IMR-90 (cell line): ENCODE results near the gene CMTM8. TPM values are rescaled to one million over a fixed set of nuclear protein-coding genes. Genes with fewer than 3 reads are reported as not detected.

Source experiments
- ATAC-seq: fragments of 200-7000 bp; cut with Tn5 transposase; 2 replicates; pipeline ENCODE4 v1.9.1; 2020; ENCODE audit warnings: low read depth, mild to moderate bottlenecking, moderate library complexity
- BruUV-seq: library from RNA; stranded (reverse); fragments of 400-500 nt; replicated peaks from 2 replicates; lab custom pipeline; 2021; lab: Mats Ljungman, UMichigan
- CTCF ChIA-PET: fragments of 300-600 bp; formaldehyde crosslinking; extraction: SDS; loops from one replicate; lab custom pipeline; 2021; ENCODE audit warnings: antibody characterized with exemption; lab: Yijun Ruan, JAX
- POLR2A ChIA-PET: fragments of 300-600 bp; sonication (Branson Sonifier 250); formaldehyde crosslinking; loops from one replicate; lab custom pipeline; 2022; ENCODE audit warnings: antibody characterized with exemption; ENCODE audit not compliant: unreplicated experiment; lab: Charles Lee
- DNase-seq: peaks from one replicate; pipeline ENCODE4 v3.0.0; 2013
- H2AFZ ChIP-seq: replicated peaks from 2 replicates; pipeline ENCODE3; 2013; ENCODE audit warnings: low read length, mild to moderate bottlenecking; ENCODE audit not compliant: poor library complexity
- H2AK5ac ChIP-seq: 2 replicates; pipeline ENCODE4 v1.6.1; 2013; ENCODE audit warnings: low read depth, low read length, inconsistent platforms
- H2AK9ac ChIP-seq: replicated peaks from 2 replicates; pipeline ENCODE3; 2013; ENCODE audit warnings: mild to moderate bottlenecking, low read depth, low read length, moderate library complexity; ENCODE audit not compliant: poor library complexity
- H2BK120ac ChIP-seq: 2 replicates; pipeline ENCODE4 v1.6.1; 2013; ENCODE audit warnings: low read depth, low read length, inconsistent platforms
- H2BK15ac ChIP-seq: 3 replicates; pipeline ENCODE4 v1.6.1; 2013; ENCODE audit warnings: low read depth, low read length, inconsistent platforms
- H2BK20ac ChIP-seq: 2 replicates; pipeline ENCODE4 v1.6.1; 2013; ENCODE audit warnings: low read depth, mild to moderate bottlenecking, inconsistent platforms, low read length, moderate library complexity
- H2BK5ac ChIP-seq: 2 replicates; pipeline ENCODE4 v1.6.1; 2013; ENCODE audit warnings: mild to moderate bottlenecking, low read depth, low read length, inconsistent platforms; ENCODE audit not compliant: poor library complexity, severe bottlenecking
- H3K14ac ChIP-seq: replicated peaks from 2 replicates; pipeline ENCODE4 v1.6.1; 2013; ENCODE audit warnings: low read depth, low read length, inconsistent platforms
- H3K18ac ChIP-seq: 2 replicates; pipeline ENCODE4 v1.6.1; 2013; ENCODE audit warnings: low read depth, low read length, control low read depth
- H3K23ac ChIP-seq: 2 replicates; pipeline ENCODE4 v1.6.1; 2013; ENCODE audit warnings: low read depth, low read length, inconsistent platforms
- H3K27ac ChIP-seq: 2 replicates; pipeline ENCODE4 v1.5.1; 2013; ENCODE audit warnings: mild to moderate bottlenecking, control low read depth, low read length; ENCODE audit not compliant: insufficient read depth
- H3K27me3 ChIP-seq: 2 replicates; pipeline ENCODE4 v1.6.1; 2013; ENCODE audit warnings: low read length; ENCODE audit not compliant: control insufficient read depth, insufficient read depth
- H3K36me3 ChIP-seq: 2 replicates; pipeline ENCODE4 v1.6.1; 2013; ENCODE audit warnings: low read length, mixed read lengths; ENCODE audit not compliant: control insufficient read depth, insufficient read depth
- H3K4ac ChIP-seq: 2 replicates; pipeline ENCODE4 v1.6.1; 2013; ENCODE audit warnings: low read depth, low read length, inconsistent platforms
- H3K4me1 ChIP-seq: 2 replicates; pipeline ENCODE4 v1.6.1; 2013; ENCODE audit warnings: low read length, mixed read lengths; ENCODE audit not compliant: control insufficient read depth, insufficient read depth
- H3K4me2 ChIP-seq: 2 replicates; pipeline ENCODE4 v1.6.1; 2013; ENCODE audit warnings: low read depth, mild to moderate bottlenecking, control low read depth, low read length, moderate library complexity
- H3K4me3 ChIP-seq: 2 replicates; pipeline ENCODE4 v1.5.1; 2013; ENCODE audit warnings: low read depth, mild to moderate bottlenecking, control low read depth, low read length, moderate library complexity; ENCODE audit not compliant: insufficient read depth
- H3K56ac ChIP-seq: 2 replicates; pipeline ENCODE4 v1.6.1; 2013; ENCODE audit warnings: low read length, inconsistent platforms; ENCODE audit not compliant: insufficient read depth; ENCODE audit errors: extremely low read depth
- H3K79me1 ChIP-seq, 2 experiments: 2 replicates each; pipeline ENCODE4 v1.6.1; 2013; ENCODE audit warnings: low read length in 2 of 2, inconsistent platforms in 1 of 2, low read depth in 1 of 2
- H3K9ac ChIP-seq: 2 replicates; pipeline ENCODE4 v1.6.1; 2013; ENCODE audit warnings: low read depth, low read length, control low read depth
- H3K9me1 ChIP-seq: 2 replicates; pipeline ENCODE4 v1.6.1; 2013; ENCODE audit warnings: low read length, inconsistent platforms; ENCODE audit not compliant: insufficient read depth
- H3K9me3 ChIP-seq: 2 replicates; pipeline ENCODE4 v1.6.1; 2013; ENCODE audit warnings: low read length; ENCODE audit not compliant: control insufficient read depth, insufficient read depth
- H4K20me1 ChIP-seq: 2 replicates; pipeline ENCODE4 v1.6.1; 2013; ENCODE audit warnings: low read length, inconsistent platforms; ENCODE audit not compliant: insufficient read depth
- H4K5ac ChIP-seq: 2 replicates; pipeline ENCODE4 v1.6.1; 2013; ENCODE audit warnings: mild to moderate bottlenecking, low read depth, low read length, control low read depth
- H4K8ac ChIP-seq, 2 experiments: 2 replicates each; pipeline ENCODE4 v1.6.1; 2013; ENCODE audit warnings: low read depth in 2 of 2, low read length in 2 of 2, control low read depth in 1 of 2, inconsistent platforms in 1 of 2
- H4K91ac ChIP-seq: 2 replicates; pipeline ENCODE4 v1.6.1; 2013; ENCODE audit warnings: low read depth, low read length, inconsistent platforms; ENCODE audit not compliant: insufficient read depth
- NFE2L2 ChIP-seq: fragments of 150-350 bp; IDR thresholded peaks from 2 replicates; pipeline ENCODE4 v1.6.1; 2016; ENCODE audit warnings: low read depth, mild to moderate bottlenecking, low read length
- WGBS, 2 experiments: methylation state at CpG; one replicate each; pipeline versions ENCODE4 v1.1.5 to v1.1.7; 2013; ENCODE audit warnings: missing lambda C conversion rate in 2 of 2; ENCODE audit not compliant: insufficient read length in 1 of 2; ENCODE audit errors: extremely low coverage in 2 of 2; 5-methylcytosine and 5-hydroxymethylcytosine counted together
- dilution Hi-C: fragments of 300-500 bp; cut with HindIII; formaldehyde crosslinking; loops from one replicate; pipeline ENCODE4 v1.14.3; 2018; ENCODE audit warnings: low sequenced_read_pairs; ENCODE audit not compliant: unreplicated experiment
- in situ Hi-C: fragments of 300-500 bp; cut with MboI; formaldehyde crosslinking; loops from 3 replicates; pipeline ENCODE4 v1.14.3; 2019; ENCODE audit warnings: low sequenced_read_pairs, inconsistent platforms, mixed read lengths
- intact Hi-C: fragments of 100-400 bp; cut with micrococcal nuclease; formaldehyde crosslinking; loops from 2 replicates; pipeline ENCODE4 v1.10.0; 2022
- polyA plus RNA-seq, 3 experiments: library from polyadenylated mRNA; depleted of rRNA; stranded (reverse); fragments of >200 nt; gene quantifications; 2 replicates each; pipeline ENCODE4 v1.2.3, GENCODE V29; 2012; ENCODE audit warnings: low replicate concordance in 1 of 3
- total RNA-seq: library from RNA; depleted of rRNA; stranded (reverse); fragments of >200 nt; gene quantifications from 2 replicates; pipeline ENCODE4 v1.2.3, GENCODE V29; 2012

Gene CMTM8
- total and polyA plus RNA-seq, 2 of the 4 experiments (the other 2 are of a cell fraction) = 0.15 TPM; not detected in 1

GRCh38 chr3:32355751-32356291, 117.3 kb downstream of the CMTM8 start:
- Histone ChIP-seq H3K4me1 (no peaks in the 10 kb centered on the region), H3K9me3 (no peaks in the 10 kb centered on the region; the same call in 1 of the 2 replicates), H3K36me3 (no peaks in the 10 kb centered on the region), H3K27me3 (peaks cover 24% of the 10 kb centered on the region), H3K14ac (no peak overlapping the region), H4K5ac (no peak overlapping the region), H2BK15ac (no peak overlapping the region), H3K79me1 (no peaks in the 10 kb centered on the region), H3K9ac (no peak overlapping the region), H3K56ac (no peak overlapping the region), H2BK20ac (no peak overlapping the region), H3K27ac (no peak overlapping the region), H3K4me3 (no peak overlapping the region), H3K9me1 (no peaks in the 10 kb centered on the region), H3K18ac (no peak overlapping the region), H4K20me1 (no peaks in the 10 kb centered on the region), H2AK9ac (no peak overlapping the region), H2BK5ac (no peak overlapping the region), H3K4ac (no peak overlapping the region), H3K23ac (no peak overlapping the region), H2BK120ac (no peak overlapping the region), H3K4me2 (no peak overlapping the region), H2AFZ (no peak overlapping the region), H4K91ac (no peak overlapping the region), H4K8ac (no peak overlapping the region), H2AK5ac (no peak overlapping the region)
- DNase-seq (no peak), ATAC-seq (no peak)
- ChIA-PET CTCF (no interaction called here), POLR2A (no interaction called here)
- dilution Hi-C loops = no loop called here
- TF ChIP-seq NFE2L2 = no peak
- WGBS, 2 experiments = 69% methylated on average over 3 of the region's 8 CpGs; no CpG with 5 or more reads in 1 of the 2 experiments
- BruUV-seq = no TSS peak
- in situ Hi-C loops = no loop called here
- intact Hi-C loops = no loop called here
